ENCODE results near the gene KIF1A.
"Not testable (repeated sequence)": the region's sequence is repeated elsewhere in the genome, so short reads cannot be mapped to it uniquely, and the experiment has no call there.

The KIF1A gene

DNA sequence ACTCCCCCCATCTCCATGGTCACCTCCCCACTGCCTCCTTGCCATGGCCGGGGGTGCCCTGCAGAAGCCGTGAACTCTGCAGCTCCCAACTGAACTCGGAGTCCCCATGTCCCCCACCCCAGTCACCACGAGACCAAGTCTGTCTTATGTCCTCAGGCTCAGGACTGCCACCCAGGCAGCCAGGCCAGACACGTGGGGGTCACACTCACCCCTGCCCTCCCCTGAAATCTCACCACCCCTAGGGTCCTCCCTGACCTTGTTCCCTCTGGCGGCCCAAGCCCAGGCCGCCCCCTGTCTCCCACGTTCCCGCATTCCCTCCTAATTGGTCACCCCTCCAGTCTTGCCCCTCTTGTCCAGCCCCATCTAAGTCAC lies 117.4 kb downstream of the KIF1A start:
- no peak for DNase-seq (ENCODE audit: low spot score)

DNA sequence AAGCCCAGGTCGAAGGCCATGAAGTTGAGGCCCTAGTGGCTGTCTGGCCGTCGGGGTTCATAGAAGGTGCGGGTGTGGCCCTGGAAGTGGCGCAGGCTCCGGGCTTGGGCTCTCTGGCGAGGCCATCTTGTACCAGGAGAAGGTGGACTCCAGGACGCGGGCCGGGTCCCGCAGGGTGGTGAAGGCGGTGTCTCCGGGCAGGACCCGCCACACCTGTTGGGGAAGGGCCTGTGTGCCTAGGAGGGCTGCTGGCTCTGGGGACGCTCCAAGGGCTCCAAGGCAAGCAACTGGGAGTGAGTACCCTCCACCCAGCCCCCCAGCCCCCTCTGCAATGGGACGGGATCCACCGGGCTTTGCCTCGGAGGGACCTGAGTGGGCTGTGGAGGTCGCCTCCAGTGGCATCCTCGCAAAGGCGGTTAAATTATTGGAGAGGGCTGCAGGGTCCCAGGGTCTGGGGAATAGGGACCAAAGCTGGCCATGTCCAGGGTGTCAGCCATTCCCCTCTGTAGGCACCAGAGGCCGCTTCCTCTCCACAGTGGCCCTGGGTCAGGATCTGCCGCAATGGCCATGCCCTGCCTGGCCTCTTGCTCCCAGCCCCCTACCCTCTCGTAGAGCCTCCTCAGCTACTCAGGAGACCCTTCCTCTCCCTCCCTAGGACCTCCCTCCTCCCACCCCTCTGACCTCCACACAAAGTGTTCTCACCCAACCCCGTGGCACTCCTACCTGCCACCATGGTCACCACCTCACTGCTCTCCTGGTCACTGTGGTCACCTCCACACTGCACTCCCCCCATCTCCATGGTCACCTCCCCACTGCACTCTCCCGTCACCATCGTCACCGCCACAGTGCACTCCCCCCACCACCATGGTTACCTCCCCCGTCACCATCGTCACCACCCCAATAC lies 118.0 kb downstream of the KIF1A start:
- DNase-seq (ENCODE audit: low spot score): no peak

GRCh38 chr2:240701091-240701735 lies 118.8 kb downstream of the KIF1A start:
- no peak for DNase-seq (ENCODE audit: low spot score)

DNA sequence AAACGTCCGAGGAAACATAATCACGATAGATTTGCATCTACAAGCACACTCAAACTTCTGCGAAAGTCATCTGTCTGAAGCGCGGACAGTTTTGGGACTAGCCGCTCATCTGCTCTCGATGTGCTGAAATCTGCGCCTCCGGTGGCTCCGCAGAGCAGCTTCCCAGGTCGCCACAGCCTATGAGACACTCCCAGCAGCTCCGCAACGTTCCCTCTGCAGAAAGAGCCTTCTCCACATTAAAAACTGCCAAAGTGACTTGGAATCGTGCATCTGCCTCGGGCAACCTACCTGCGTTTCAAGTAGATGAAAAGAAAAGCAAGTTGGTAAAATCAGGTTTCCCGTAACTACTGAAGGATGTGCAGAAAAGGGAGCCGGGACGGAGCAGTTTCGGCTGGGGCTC lies 119.4 kb downstream of the KIF1A start:
- not testable (repeated sequence) for DNase-seq (ENCODE audit: low spot score)

GRCh38 chr2:240699835-240700234 lies 120.2 kb downstream of the KIF1A start:
- not testable (repeated sequence) for DNase-seq (ENCODE audit: low spot score)

DNA sequence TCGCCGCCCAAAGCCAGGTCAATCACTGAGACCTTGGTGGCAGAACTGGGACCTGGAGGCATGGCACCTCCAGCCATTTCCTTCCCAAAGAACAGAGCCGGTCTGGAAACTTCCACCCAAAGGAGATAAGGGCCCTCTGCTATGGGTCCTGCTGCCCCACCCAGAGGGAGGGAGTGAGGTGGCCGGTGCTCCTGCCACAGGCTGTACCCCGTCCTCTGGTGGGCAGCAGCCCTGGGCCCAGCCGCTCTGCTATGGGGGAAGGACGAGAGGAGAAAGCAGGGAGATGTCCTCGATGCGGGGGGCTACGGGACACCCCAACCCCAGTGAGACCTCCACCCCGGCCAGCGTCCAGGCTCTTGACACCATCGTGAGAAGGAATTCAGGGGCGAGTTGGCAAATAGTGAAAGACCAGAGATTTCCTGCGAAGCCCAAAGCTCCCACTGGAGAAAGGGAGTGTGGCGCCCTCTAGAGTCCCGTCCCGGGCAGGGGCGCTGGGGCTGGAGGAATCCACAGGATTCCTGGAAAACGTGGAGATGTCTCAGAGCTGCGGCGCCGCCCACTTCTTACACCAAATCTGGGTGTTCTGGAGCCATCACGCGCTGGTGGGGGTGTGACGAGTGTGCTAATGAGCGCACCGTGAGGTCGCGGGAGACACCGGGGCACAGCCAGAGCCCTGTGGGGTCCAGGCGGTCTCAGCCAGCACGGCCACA lies 121.0 kb downstream of the KIF1A start:
- not testable (repeated sequence) for DNase-seq (ENCODE audit: low spot score)

DNA sequence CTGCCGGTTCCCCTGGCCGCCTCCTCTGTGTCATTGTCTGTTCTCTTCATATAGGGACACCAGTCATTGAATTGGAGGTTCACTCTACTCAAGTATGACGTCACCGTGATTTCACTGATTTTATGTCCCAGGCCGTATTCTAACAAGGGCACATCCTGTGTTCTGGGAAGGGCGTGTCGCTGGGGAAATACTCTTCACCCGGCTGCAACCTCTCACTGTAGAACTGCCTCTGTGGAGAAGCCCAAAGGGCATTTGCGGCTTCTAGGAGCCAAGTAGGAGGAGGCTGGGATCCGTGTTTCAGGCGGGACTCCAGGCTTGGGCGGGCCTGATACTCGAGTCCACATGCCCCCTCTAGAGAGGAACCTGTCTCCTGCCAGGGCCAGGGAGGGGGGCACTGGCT lies 123.5 kb downstream of the KIF1A start:
- DNase-seq (ENCODE audit: low spot score): not testable (repeated sequence)

DNA sequence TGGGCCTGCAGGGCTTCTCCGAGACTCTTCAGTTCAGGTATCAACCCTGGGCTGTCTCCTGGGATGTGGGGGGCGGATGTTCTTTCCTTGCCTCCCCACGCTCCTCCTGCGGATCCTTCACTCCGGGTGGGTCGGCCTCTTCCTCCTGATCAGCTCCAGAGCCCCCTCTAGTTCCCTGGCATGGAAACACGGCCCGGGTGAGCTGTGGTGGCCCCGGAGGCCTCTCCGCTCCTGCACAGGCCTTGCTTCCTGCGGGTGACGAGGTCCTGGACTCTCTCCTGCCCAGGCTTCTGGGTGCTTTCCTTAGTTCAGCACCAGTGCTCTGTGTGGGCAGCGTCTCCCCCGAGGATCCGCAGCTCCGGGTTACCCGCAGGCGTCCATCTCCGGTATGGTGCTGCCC lies 124.4 kb downstream of the KIF1A start:
- DNase-seq (ENCODE audit: low spot score): not testable (repeated sequence)

- not testable (repeated sequence) for DNase-seq (ENCODE audit: low spot score)
Observed at GRCh38 chr2:240694304-240694703, 125.7 kb downstream of the KIF1A start.

GRCh38 chr2:240692583-240693561 lies 127.1 kb downstream of the KIF1A start:
- not testable (repeated sequence) for DNase-seq (ENCODE audit: low spot score)

- not testable (repeated sequence) for DNase-seq (ENCODE audit: low spot score)
Observed at GRCh38 chr2:240691631-240692420, 128.2 kb downstream of the KIF1A start, which contains the start of gene AQP12A. Gene AQP12A (plus strand): TSS chr2:240691866. CDS start chr2:240691914, 48 bp downstream.

DNA sequence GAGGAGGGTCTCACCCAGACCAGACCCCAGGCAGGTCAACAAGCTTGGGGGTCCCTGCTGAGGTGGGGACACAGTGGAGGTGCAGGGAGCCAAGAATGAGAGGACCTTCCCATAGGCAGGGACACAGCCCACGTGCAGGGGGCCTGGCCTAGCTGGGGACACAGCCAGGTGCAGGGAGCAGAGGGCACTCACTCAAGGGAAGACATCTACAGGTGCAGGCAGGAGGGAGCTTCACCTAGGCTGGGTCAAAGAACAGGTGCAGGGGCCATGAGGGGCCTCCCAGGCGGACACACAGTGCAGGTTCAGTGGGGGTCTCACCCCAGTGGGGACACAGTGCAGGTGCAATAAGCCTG lies 129.0 kb downstream of the KIF1A start:
- not testable (repeated sequence) for DNase-seq (ENCODE audit: low spot score)

DNA sequence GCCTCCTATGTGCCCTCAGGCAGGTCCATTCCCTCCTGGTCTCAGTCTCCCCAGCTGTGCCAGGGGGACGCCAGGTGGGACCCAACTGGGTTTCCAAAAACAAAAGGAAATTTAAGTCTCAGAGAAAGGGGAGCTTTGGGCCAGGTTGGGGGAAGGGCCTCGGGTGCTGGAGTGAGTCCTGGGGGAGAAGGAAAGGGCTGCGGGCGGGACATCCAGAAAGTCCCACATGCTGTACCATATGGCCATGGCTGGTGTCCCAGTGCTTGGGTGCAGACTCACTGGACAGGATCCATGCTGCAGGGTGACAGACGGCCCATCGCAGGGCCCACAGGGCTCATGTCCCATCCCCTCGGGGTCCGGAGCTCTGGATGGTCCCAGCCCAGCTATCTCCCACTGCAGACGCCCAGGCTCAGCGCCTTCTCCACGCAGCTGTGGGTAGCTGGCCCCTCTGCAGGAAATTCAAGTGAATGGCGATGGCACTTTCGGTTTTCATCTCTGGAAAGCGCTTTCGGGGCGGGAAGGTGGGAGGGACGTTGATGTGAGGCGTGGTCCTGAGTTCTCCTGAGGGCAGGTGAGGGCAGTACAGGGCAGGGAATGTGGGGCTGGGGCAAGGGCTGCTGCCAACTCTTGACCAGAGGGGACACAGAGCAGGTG lies 129.5 kb downstream of the KIF1A start:
- not testable (repeated sequence) for DNase-seq (ENCODE audit: low spot score)

- no peak for DNase-seq (ENCODE audit: low spot score)
Observed at GRCh38 chr2:240689975-240690374, 130.0 kb downstream of the KIF1A start.

GRCh38 chr2:240688553-240688919 lies 131.5 kb downstream of the KIF1A start:
- DNase-seq (ENCODE audit: low spot score): no peak

- DNase-seq (ENCODE audit: low spot score): no peak
Observed at GRCh38 chr2:240687741-240688552, 132.1 kb downstream of the KIF1A start.

GRCh38 chr2:240687045-240687740 lies 132.8 kb downstream of the KIF1A start:
- DNase-seq (ENCODE audit: low spot score): no peak

GRCh38 chr2:240686460-240686859 lies 133.6 kb downstream of the KIF1A start:
- DNase-seq (ENCODE audit: low spot score): no peak
